ENCODE results near the gene HYI.

Gene HYI

DNA sequence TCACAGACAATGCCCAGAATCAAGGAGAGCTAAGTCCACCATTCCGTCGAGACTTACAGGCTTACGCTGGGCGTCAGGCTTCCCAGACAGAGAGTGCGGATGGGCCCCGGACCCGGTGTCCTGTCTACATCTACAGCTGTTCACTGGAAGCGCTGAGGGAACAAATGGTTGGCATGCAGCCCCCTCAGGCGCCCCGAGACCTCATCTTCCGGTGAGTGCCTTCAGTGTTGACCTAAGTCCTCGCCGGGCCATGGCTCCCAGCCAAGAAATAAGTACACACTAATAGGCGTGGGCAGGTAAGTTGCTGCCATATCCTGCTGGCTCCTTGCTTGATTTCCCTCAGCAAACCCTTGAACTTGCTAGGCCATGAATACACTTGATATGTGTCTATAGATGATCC lies 26.2 kb downstream of the HYI start:
- Histone ChIP-seq H3K9me3 (ENCODE audit: insufficient read depth, low read length) (no peaks in the 10 kb centered on the region), H3K4me3 (ENCODE audit: insufficient read depth, low read length, poor library complexity, severe bottlenecking) (no peak overlapping the region), H3K9ac (ENCODE audit: low read length) (no peak overlapping the region), H4K20me1 (ENCODE audit: low read depth, low read length) (no peaks in the 10 kb centered on the region), H3K9me2 (replicated peaks; ENCODE audit: insufficient read depth, low read length) (no peaks in the 10 kb centered on the region), H2AFZ (ENCODE audit: low read depth, low read length, severe bottlenecking) (no peak overlapping the region), H3F3A (ENCODE audit: insufficient read depth) (no peaks in the 10 kb centered on the region), H3K36me3 (ENCODE audit: low read length) (no peaks in the 10 kb centered on the region), H3K79me2 (ENCODE audit: insufficient read depth, low read length) (no peaks in the 10 kb centered on the region), H3K27me3 (ENCODE audit: low read length) (no peaks in the 10 kb centered on the region), H3K27ac (ENCODE audit: low read depth, low read length) (no peak overlapping the region), H3K4me2 (ENCODE audit: low read depth, low read length, poor library complexity, severe bottlenecking) (no peak overlapping the region)
- TF ChIP-seq, protein P1, sequence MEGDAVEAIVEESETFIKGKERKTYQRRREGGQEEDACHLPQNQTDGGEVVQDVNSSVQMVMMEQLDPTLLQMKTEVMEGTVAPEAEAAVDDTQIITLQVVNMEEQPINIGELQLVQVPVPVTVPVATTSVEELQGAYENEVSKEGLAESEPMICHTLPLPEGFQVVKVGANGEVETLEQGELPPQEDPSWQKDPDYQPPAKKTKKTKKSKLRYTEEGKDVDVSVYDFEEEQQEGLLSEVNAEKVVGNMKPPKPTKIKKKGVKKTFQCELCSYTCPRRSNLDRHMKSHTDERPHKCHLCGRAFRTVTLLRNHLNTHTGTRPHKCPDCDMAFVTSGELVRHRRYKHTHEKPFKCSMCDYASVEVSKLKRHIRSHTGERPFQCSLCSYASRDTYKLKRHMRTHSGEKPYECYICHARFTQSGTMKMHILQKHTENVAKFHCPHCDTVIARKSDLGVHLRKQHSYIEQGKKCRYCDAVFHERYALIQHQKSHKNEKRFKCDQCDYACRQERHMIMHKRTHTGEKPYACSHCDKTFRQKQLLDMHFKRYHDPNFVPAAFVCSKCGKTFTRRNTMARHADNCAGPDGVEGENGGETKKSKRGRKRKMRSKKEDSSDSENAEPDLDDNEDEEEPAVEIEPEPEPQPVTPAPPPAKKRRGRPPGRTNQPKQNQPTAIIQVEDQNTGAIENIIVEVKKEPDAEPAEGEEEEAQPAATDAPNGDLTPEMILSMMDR (IDR thresholded peaks at IDR 0.05; ENCODE audit: insufficient read depth, low read length, poor library complexity, severe bottlenecking), result no peak
- no peak for TF ChIP-seq EZH2phosphoT487 (conservative IDR thresholded peaks at IDR 0.05; ENCODE audit: low read length)

DNA sequence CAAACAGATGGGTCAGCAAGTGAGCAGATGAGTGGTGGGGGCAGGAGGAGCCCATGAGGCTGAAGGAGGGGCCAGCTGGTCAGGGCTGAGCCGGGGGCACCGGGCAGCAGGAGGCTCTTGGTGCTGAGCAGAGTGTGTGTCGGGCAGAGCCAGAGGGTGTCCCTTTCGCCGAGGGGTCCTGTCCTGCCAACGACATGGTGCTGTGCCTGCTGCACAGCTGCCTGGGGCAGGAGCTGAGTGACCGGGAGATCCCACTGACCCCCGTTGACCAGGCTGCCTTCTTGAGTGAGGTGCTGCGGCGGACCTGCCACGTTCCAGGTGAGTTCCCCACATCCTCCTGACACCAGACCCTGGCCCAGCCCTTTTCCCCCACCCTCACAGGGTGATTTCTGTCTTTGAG lies 27.5 kb downstream of the HYI start:
- Histone ChIP-seq H3K27me3 (ENCODE audit: low read length) (no peaks in the 10 kb centered on the region), H3K79me2 (ENCODE audit: insufficient read depth, low read length) (no peaks in the 10 kb centered on the region), H3K9ac (ENCODE audit: low read length) (no peak overlapping the region), H3K9me3 (ENCODE audit: insufficient read depth, low read length) (no peaks in the 10 kb centered on the region), H3K27ac (ENCODE audit: low read depth, low read length) (no peak overlapping the region), H4K20me1 (ENCODE audit: low read depth, low read length) (no peaks in the 10 kb centered on the region), H3K36me3 (ENCODE audit: low read length) (no peaks in the 10 kb centered on the region), H3K9me2 (replicated peaks; ENCODE audit: insufficient read depth, low read length) (no peaks in the 10 kb centered on the region), H3K4me3 (ENCODE audit: insufficient read depth, low read length, poor library complexity, severe bottlenecking) (no peak overlapping the region), H3K4me2 (ENCODE audit: low read depth, low read length, poor library complexity, severe bottlenecking) (no peak overlapping the region), H3F3A (ENCODE audit: insufficient read depth) (no peaks in the 10 kb centered on the region), H2AFZ (ENCODE audit: low read depth, low read length, severe bottlenecking) (no peak overlapping the region)
- no peak for TF ChIP-seq EZH2phosphoT487 (conservative IDR thresholded peaks at IDR 0.05; ENCODE audit: low read length)
- TF ChIP-seq, protein P1 (IDR thresholded peaks at IDR 0.05; ENCODE audit: insufficient read depth, low read length, poor library complexity, severe bottlenecking), result no peak

DNA sequence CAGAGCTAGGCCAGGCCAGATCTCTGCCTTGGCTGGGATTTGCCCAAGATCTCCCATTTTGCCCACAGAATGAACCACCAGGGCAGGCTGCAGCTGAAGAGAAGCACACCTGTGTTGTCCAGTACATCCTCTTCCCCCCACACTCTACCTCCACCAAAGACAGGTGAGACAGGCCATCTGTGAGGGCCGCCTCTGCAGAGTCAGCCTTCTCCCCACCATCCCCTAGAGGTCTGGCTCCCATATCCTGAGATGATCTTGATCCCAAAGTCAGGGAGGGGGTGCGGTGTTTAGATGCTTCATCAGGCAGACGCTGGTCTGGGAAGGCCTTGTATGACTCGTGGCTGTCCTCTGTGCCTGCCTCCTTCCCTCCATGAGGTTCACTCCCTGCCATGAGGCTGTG lies 28.7 kb downstream of the HYI start:
- Histone ChIP-seq H3K9ac (ENCODE audit: low read length) (no peak overlapping the region), H3K27ac (ENCODE audit: low read depth, low read length) (no peak overlapping the region), H3K9me3 (ENCODE audit: insufficient read depth, low read length) (no peaks in the 10 kb centered on the region)

More for the DNA sequence above, 28.7 kb downstream of the HYI start:
- no peak overlapping the region for H3K4me2 ChIP-seq (ENCODE audit: low read depth, low read length, poor library complexity, severe bottlenecking)
- no peak overlapping the region for H3K4me3 ChIP-seq (ENCODE audit: insufficient read depth, low read length, poor library complexity, severe bottlenecking)
- H3K79me2 ChIP-seq (ENCODE audit: insufficient read depth, low read length), result no peaks in the 10 kb centered on the region
- H2AFZ ChIP-seq (ENCODE audit: low read depth, low read length, severe bottlenecking), result no peak overlapping the region
- H3K27me3 ChIP-seq (ENCODE audit: low read length), result no peaks in the 10 kb centered on the region
- no peaks in the 10 kb centered on the region for H3K36me3 ChIP-seq (ENCODE audit: low read length)
- no peak for TF ChIP-seq EZH2phosphoT487 (conservative IDR thresholded peaks at IDR 0.05; ENCODE audit: low read length)
- TF ChIP-seq, protein P1 (IDR thresholded peaks at IDR 0.05; ENCODE audit: insufficient read depth, low read length, poor library complexity, severe bottlenecking), result no peak
- no peaks in the 10 kb centered on the region for H3F3A ChIP-seq (ENCODE audit: insufficient read depth)
- H4K20me1 ChIP-seq (ENCODE audit: low read depth, low read length), result no peaks in the 10 kb centered on the region
- no peaks in the 10 kb centered on the region for H3K9me2 ChIP-seq (replicated peaks; ENCODE audit: insufficient read depth, low read length)
